Measurements from ENCODE around the gene CDK5R2. TPM values are rescaled to one million over a fixed set of nuclear protein-coding genes. Genes with fewer than 3 reads are reported as not detected.

CDK5R2 gene
- total RNA-seq, 1 donor from 2014 or later = 0.13 TPM

DNA sequence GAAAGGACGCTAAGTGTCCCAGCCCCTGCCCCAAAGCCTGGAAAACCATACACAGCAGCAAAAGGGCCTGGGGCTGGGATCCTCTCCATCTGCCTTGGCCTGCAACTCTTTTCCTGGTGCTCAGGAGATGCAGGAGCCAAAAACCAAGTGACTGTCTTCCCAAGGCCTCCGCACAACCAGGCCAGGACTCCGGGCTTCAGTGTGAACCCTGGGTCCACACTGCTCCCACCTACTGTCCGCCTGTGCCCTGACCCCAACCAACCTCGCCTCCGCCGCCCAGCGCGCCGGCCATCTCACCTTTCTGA is 24.4 kb downstream of the CDK5R2 start:
- Mint-ChIP-seq H3K27me3 (ENCODE audit: unreplicated experiment) (peaks cover 47% of the 10 kb centered on the region), H3K36me3 (ENCODE audit: low read depth, unreplicated experiment) (no peaks in the 10 kb centered on the region), H3K9me3 (ENCODE audit: unreplicated experiment) (no peaks in the 10 kb centered on the region), H3K27ac (ENCODE audit: unreplicated experiment) (no peak overlapping the region), H3K4me1 (ENCODE audit: unreplicated experiment) (peaks cover 13% of the 10 kb centered on the region), H3K4me3 (ENCODE audit: unreplicated experiment) (peak overlapping the region; percentile 47)
- DNase-seq (ENCODE audit: low spot score) = no peak
- no peak for TF ChIP-seq CTCF (IDR thresholded peaks at IDR 0.05; ENCODE audit: unreplicated experiment)

DNA sequence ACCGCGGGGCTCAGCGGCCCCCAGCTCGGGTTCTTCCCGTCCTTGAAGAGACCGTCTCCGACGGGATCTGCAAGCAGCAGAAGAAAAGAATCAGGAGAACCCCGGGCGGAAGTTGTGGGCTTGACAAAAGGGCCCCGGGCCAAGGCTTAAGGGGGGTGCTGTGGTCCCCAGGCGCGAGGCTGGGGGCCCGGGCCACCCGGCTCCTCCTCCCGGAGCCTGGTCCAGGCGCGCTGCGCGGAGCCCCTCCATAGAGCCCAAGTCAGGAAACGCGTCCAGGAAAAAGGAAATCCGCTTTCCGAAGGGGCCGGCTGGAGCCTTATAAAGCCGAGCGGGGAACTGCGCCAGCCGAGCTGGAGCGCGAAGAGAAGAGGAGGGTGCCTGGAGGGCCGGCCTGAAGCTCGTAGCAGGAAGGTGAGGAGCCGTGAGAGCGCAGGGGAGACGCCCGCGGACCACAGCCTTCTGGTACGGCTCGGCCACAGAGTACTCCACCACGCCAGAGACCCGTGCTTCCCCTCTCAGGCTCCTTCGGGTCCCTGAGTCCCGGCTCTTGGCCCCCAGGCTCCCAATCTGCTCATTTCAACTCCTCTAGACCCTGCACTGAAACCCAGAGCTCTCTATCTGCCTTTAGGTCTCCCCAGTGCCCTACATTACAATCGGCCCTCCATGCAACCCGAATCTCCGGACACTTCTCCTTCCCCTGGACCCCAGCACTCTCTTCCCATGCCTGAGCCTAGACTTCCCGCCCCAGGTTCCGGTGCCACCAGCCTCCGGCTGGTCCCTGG is 25.0 kb downstream of the CDK5R2 start:
- DNase-seq (ENCODE audit: low spot score) = peak; percentile 88
- Mint-ChIP-seq H3K36me3 (ENCODE audit: low read depth, unreplicated experiment) (no peaks in the 10 kb centered on the region), H3K27me3 (ENCODE audit: unreplicated experiment) (peaks cover 51% of the 10 kb centered on the region), H3K4me3 (ENCODE audit: unreplicated experiment) (peak overlapping the region; percentile 87), H3K9me3 (ENCODE audit: unreplicated experiment) (no peaks in the 10 kb centered on the region), H3K27ac (ENCODE audit: unreplicated experiment) (peak overlapping the region; percentile 86), H3K4me1 (ENCODE audit: unreplicated experiment) (peaks cover 13% of the 10 kb centered on the region)
- TF ChIP-seq CTCF (IDR thresholded peaks at IDR 0.05; ENCODE audit: unreplicated experiment) = no peak

GRCh38 chr2:218985021-218985324 is 25.5 kb downstream of the CDK5R2 start, which contains the start of gene FEV:
FEV (minus strand) TSS chr2:218985184; CDS start chr2:218985075, 109 bp downstream.
- no peaks in the 10 kb centered on the region for H3K36me3 Mint-ChIP-seq (ENCODE audit: low read depth, unreplicated experiment)
- peak within 1 kb of the TSS; percentile 86 for H3K27ac Mint-ChIP-seq (ENCODE audit: unreplicated experiment)
- H3K27me3 Mint-ChIP-seq (ENCODE audit: unreplicated experiment) = peaks cover 50% of the 10 kb centered on the region
- DNase-seq (ENCODE audit: low spot score) = no peak
- no peak for TF ChIP-seq CTCF (IDR thresholded peaks at IDR 0.05; ENCODE audit: unreplicated experiment)
- H3K4me3 Mint-ChIP-seq (ENCODE audit: unreplicated experiment) = peak within 1 kb of the TSS; percentile 87
- no peaks in the 10 kb centered on the region for H3K9me3 Mint-ChIP-seq (ENCODE audit: unreplicated experiment)
- peaks cover 13% of the 10 kb centered on the region for H3K4me1 Mint-ChIP-seq (ENCODE audit: unreplicated experiment)

DNA sequence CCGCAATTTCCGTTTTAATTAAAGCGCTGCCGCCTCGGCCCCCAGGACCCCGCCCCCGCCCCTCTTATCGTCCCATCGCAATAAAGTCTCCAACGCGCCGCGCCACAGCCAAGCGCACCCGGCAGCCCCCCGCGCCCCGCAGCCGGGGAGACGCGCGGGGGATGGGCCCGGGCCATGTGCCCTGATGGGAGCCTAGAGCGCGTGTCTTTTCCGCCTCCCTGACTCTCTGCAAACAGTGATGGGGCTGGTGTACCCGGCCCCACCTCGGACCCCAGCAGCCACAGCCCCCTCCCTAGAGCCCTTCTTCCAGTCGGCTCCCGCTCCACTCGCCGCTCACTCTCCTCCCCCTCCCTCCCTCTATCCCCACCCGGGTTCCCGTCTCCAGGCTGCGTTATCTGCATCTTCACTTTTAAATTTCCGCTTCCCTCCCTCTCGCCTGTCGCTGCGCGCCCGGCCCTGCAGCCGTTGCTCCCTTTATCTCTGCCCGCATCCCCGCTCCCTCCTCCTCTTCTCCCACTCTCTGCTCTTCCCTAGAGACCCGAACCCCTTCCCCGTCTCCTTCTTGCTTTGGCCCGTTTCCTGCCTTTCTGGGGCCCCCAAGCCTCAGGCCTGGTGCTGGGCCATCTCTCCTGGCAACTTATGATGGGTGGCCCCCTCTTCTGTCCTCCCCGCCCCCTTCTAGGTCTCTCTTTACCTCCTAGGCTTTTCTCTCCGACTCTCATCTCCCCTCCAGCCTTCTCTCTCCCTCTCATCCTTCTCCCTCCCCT is 26.0 kb downstream of the CDK5R2 start:
- Mint-ChIP-seq H3K9me3 (ENCODE audit: unreplicated experiment) (no peaks in the 10 kb centered on the region), H3K4me3 (ENCODE audit: unreplicated experiment) (no peak overlapping the region), H3K27me3 (ENCODE audit: unreplicated experiment) (peaks cover 53% of the 10 kb centered on the region), H3K27ac (ENCODE audit: unreplicated experiment) (no peak overlapping the region), H3K36me3 (ENCODE audit: low read depth, unreplicated experiment) (no peaks in the 10 kb centered on the region), H3K4me1 (ENCODE audit: unreplicated experiment) (peaks cover 13% of the 10 kb centered on the region)
- TF ChIP-seq CTCF (IDR thresholded peaks at IDR 0.05; ENCODE audit: unreplicated experiment) = no peak
- DNase-seq (ENCODE audit: low spot score) = no peak

Data from endothelial cell (in vitro differentiated cells).